HG02678 (cell line): ENCODE results near the gene ACAA1.
"Not testable (repeated sequence)": the region's sequence is repeated elsewhere in the genome, so short reads cannot be mapped to it uniquely, and the experiment has no call there.

ENCODE experiments used
- ATAC-seq: cut with Tn5 transposase; IDR thresholded peaks from one replicate; pipeline ENCODE4 v1.9.1; 2021; ENCODE audit warnings: mild to moderate bottlenecking, moderate library complexity; ENCODE audit not compliant: unreplicated experiment

Gene ACAA1

DNA sequence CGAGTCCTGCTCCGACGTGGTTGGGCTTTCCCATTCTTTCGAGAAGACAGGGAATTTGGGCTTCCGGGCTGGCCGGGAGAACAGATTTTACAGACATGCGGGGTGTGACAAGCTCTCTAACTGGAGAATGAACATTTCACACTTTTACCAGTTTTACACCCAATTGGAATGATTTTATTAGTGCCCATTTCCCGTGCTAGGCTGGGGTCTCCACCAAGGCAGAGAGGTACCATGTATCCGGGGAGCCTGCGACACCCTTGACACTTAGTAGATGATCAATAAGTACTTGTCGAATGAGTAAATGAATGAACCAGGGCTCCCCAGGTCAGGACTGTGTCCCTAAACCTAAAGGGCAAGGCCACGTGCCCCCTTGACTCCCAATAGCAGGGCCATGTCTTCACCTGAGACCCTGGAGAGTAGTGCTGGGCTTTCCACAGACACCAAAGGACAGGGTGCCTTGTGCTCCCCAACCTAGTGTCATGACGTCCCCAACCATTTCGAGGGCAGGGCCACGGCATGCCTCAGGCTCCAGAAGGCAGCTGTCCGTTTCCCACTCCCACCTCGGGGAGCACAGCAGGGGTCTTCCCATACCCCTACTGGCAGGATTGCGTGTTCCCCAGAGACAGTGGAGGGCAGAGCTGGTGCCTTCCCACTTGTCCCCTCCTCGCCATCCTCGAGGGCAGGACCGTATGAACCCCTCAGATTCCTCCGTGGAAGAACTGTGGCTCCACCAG lies 855 bp upstream of the ACAA1 start:
- no peak for ATAC-seq

DNA sequence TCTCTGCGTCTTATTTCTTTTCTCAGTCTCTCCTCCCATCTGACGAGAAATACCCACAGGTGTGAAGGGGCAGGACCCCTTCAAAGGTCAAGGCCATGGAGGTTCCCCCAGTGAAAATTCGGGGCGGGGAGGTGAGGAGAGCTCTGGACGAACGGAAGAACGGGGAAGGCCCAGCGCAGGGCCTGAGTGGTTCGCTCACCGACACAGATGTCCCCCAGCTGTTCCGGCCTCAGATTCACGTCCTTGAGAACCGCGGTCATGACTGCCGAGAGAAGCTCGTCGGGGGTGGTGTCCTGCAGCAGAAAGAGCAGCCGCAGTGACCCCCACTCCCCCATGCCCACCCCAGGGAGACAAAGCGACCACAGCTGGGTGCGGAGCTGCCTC lies 542 bp downstream of the ACAA1 start:
- ATAC-seq: no peak

DNA sequence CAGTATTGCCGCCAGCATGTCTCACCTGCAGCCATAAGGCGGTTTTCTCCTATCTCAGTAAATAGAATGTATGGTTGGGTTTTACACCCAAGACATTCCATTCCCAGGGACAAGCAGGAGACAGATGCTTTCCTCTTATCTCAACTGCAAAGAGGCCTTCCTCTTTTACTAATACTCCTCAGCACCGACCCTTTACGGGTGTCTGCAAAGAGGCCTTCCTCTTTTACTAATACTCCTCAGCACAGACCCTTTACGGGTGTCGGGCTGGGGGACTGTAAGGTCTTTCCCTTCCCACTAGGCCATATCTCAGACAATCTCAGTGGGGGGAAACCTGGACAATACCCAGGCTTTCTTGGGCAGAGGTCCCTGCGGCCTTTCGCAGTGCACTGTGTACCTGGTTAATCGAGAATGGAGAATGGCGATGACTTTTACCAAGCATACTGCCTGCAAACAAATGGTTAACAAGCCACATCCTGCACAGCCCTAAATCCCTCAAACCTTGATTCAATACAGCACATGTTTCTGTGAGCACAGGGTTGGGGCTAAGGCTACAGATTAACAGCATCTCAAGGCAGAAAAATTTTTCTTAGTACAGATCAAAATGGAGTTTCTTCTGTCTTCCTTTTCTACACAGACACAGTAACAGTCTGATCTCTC lies 1.2 kb downstream of the ACAA1 start:
- ATAC-seq: not testable (repeated sequence)

DNA sequence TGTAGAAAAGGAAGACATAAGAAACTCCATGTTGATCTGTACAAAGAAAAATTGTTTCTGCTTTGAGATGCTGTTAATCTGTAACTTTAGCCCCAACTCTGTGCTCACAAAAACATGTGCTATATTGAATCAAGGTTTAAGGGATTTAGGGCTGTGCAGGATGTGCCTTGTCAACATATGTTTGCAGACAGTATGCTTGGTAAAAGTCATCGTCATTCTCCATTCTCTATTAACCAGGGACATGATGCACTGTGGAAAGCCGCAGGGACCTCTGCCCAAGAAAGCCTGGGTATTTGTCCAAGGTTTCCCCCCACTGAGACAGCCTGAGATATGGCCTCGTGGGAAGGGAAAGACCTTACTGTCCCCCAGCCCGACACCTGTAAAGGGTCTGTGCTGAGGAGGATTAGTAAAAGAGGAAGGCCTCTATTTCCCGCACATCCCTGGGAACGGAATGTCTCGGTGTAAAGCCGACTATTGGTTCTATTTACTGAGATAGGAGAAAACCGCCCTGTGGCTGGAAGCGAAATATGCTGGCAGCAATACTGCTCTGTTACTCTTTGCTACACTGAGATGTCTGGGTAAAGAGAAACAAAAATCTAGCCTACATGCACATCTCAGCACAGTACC lies 2.3 kb downstream of the ACAA1 start:
- ATAC-seq: not testable (repeated sequence)

DNA sequence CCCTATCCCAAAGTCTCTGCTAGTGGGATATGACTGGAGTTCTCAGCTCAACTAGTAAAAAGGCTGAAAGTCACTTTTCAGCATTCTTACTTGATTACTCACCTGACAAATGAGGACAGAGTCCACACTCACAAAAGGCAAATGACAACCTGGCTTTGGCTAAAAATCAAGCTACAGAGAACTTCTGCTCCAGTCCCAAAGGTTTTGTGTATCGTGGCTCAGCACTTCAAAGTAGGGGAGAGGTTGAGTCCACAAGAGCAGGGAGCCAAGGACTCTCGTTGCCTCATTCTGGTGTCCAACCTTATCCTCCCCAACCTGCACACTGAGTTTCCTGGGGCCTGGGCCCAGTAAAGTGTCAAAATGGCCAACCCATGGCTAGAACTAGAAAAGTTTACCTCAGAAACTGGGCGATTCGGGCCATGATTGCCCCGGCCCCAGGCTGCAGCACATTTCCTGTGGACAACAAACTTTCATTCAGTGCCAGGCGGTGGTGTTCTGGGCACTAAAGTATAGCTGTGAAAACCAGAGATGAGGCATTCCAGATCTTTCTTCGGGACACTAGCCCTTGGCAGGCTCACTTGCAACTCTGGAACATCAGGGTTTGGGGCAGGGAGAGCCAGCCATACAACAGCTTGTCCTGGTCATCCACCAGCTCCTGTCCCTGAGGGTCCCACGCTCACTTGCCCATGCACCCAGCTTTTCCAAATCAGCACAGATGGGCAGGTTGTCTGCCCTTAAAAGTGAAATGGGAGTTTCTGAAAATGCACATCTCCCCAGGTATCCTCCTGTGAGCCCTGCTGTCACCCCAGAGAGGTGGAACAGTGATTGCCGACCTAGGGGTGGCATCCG lies 3.1 kb downstream of the ACAA1 start:
- no peak for ATAC-seq

DNA sequence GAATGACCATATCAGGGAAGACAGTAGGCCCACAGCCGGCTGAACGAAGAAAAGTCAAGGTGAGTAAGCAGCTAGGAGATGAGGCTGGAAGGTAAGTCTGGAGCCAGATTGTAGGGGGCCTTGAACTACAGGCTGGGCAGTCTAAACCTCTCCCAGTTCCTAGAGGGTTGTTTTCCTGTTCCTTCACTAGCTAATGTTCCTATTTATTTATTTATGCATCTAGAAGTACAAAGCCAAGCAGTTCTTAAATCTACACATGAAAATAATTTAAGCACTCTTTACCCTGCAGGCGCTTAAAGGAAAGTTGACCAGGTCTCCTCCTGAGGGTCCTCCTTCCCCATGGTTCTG lies 3.7 kb downstream of the ACAA1 start:
- ATAC-seq: no peak

DNA sequence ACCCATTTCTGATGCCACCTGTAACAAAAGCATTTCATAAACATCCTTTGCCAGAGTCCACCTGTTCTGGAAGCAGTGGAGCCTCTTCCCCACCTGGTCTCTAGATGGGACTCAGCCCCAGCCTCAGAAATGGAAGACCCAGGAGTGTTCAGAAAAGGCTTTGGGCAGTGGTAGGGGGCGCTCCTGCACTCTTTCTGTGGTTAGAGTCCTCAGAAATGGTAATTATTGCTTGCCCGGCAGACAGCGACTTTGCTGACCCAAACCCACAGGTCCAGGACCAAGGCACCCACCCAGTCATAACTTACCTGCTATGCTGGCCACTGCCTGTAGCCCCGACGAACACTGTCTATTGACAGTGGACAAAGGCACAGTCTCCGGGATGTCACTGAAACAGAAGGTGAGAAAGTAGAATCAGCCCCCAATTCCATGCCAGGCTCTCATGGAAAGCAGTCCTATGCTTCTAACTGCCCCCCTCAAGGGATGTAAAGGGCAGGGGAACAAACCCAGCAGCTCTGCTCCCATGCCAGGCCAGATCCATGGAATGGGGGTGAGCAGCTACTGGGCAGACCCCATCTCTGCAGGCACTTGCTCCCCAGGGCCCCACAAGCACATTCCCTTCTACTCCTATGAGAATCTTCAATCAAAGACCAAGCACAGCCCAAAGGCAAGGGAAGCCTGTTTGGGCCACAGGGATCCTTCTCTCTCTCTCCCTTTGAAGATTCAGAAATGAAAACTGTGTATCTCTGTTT lies 5.1 kb downstream of the ACAA1 start:
- ATAC-seq: no peak

DNA sequence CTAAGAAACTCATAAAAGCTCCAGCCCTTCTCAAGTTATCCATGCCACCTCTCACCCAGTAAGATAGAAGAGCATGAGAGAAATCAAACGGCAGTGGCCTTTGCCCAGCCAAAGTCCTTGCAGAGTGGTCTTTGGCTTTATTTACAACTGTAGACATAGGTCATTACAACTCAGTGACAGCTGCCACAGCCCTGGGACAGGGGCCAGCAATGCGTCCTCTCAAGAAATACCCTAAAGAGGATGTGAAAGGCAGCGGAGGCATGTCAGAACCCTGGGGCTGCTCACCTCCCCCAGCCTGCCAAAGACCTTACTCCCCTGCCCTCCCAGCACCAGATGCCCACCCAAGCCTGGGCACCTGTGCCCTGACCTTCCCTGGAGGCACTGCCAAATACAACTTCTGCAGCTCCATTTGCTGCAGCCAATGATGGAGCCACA lies 6.3 kb downstream of the ACAA1 start:
- ATAC-seq: no peak

DNA sequence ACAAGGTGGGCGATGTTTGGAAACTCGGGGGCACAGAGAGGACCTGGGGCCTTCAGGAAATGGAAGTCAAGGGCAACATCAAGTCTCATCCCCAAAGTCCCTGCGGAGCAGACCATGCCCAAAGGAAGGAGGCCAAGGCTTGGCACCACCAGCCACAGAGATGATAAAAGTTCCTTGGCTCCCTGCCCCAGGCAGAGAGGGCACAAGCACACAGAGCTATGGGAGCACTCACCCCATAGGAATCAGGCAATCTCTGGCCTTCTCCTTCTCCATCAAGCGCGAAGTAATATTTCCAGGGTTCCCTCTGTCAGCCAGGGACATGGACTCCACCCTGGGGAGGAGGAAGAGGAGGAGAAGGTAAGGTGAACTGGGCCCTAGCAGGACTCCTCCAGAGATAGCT lies 7.9 kb downstream of the ACAA1 start:
- ATAC-seq: no peak

DNA sequence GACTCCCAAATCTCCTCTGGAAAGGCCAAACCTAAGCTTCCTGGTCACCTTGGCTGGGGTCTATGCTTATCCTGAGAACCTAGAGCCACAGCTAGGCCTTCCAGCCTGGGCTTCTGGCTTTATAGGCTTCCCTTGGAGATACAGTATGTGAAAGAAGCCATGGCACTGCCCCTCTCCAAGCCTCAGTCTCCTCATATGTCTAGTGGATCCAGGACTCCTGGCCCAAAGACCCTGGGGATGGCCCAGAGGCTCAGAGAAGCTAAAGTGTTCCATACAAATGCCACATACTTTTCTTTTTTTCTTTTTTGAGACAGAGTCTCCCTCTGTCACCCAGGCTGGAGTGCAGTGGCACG lies 8.6 kb downstream of the ACAA1 start:
- ATAC-seq: no peak

DNA sequence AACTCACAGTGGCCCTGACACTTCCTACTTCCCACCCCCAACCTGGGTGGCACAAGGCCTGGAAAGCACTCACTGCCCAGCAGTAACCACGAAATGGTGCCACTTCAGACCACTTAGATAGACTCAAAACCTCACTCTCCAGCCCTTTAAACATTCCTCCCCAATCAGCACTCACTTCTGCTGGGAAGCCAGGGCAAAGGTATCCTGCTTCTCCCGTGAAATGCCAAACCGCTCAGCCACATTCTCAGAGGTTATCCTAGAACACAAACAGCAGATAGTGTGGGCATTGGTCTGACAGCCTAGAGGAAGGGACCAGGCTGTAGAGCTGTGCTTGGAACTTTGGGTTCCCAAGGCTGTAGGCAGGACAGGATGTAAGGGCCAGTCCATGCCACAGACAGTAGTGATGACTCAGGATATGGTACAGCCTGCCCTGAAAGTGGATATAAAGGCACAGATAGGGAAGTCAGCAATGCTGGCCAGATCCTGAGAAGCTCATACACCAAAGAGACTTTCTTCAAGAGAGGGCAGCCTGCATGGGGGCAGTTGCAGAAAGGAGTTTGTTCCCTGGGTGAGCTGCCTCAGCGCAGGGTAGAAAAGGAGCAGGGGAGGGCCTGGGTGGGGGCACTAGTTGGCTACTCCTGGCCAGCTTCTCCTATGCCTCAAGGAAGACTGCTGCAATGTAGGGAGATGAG lies 9.2 kb downstream of the ACAA1 start:
- ATAC-seq: no peak

DNA sequence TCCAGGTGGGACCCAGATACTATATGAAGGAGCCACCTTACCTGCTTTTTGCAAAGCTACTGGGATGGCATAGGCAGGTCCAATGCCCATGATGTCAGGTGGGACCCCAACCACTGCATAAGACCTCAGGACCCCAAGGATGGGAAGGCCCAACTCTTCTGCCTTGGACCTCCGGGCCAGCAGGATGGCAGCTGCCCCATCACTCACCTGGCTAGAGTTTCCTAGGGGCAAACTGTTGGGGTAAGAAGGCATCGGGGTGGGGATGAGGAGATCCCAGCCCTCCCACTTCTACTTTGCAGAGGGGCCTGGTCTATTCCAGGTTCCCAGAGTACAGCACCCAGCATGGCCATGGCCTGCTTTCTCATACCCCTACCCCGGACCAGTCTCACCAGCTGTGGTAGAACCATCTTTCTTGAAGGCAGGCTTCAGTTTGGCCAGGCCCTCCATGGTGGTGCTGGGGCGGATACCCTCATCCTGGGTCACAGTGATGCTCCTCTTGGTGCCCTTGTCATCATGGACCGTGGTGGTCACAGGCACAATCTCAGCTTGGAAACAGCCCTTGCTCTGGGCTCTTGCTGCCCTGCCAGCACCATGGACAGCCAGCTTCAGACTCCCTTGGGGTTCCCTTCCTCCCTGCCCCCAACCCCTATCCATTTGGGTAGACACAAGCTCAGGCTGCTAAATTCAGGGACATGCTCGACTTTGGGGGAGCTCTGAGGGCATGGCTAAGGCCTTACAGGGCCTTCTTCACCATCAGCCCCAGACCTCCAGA lies 10.6 kb downstream of the ACAA1 start:
- ATAC-seq: no peak

DNA sequence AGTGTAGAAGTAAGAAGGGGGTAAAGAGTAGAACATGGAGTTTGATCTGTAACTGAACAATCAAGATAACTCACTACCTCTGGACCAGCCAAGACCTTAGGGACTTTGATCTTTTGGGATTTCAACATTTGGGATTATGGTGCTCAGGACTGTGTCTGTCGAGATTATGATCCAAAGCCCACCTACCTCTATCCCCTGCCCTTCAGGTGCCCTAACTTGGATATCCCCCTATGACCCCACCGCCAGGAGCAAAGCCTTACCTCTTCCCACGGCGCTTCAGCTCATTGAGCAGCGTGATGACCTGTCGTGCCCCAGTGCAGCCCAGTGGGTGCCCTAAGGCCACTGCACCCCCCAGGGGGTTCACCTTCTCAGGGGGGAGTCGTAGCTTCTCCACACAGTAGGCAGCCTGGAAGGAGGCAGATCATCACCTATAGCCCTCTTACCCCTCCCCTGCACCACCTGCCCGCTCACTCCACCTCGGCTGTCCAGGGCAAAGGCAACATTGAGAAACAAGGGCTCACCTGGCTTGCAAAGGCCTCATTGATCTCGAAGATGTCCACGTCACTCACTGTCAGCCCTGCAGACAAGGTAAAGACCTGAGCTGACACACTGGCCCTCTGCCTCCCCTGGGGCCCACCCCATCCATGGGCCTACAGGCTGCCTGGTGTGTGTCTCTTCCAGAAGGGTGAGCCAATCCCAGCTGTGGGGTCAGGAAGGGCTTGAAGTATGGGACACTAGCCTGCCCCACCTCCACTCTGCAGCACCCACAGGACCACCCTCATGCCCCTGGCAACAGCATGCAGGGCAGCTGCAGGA lies 11.4 kb downstream of the ACAA1 start:
- ATAC-seq: no peak

DNA sequence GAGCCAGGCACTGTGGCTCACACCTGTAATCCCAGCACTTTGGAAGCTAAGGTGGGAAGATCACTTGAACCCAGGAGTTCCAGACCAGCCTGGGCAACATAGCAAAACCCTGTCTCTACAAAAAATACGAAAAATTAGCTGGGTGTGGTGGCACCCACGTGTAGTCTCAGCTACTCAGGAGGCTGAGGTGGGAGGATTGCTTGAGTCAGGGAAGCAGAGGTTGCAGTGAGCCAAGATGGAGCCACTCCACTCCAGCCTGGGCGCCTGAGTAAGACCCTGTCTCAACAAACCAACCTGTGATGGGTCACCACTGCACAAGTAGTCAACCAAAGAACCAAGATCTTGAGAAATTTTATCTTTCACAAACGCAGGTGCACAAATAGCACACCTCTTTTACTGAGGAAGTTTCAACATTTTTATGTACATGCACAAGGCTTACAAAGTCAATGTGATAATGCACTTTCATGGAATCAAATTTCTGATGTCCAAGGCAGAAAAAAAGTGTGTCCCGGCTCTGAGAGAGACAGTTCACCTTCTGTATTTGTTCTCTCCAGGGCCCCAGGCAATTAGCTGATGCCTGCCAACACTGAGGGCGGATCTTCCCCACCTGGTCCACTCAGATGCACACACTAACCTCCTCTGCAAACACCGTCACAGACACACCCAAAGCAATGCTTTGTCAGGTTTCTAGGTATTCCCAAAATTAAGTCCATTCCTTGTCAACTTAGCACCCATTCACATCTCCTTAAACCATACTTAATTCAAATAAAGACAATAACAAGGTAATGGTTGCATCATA lies 12.4 kb downstream of the ACAA1 start:
- ATAC-seq: no peak

DNA sequence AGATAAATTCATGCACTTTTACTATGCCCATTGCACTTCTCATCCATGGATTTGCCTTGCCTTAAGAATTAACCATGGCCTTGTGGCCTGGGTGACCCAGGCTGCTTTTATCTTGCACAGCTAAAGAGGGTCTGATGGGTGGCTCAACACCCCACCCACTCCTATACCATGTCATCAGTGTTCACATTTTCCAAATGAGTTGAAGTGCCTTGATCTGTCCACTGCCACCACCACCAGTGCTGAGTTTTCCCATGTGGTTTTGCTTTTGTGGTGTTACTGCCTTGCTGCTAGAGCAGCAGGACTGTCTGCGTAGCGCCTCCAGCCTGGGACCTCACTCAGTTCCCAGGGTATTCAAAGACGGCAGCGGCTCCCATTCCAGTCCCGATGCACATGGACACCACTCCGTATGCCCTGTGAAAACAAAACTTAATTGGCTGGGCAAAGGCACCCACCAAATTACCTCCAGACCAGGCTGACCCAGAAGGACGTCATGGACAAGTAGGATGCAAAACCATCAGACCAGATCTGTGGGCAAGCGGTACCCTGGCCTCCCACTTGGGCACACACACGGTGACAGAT lies 14.1 kb downstream of the ACAA1 start:
- no peak for ATAC-seq

DNA sequence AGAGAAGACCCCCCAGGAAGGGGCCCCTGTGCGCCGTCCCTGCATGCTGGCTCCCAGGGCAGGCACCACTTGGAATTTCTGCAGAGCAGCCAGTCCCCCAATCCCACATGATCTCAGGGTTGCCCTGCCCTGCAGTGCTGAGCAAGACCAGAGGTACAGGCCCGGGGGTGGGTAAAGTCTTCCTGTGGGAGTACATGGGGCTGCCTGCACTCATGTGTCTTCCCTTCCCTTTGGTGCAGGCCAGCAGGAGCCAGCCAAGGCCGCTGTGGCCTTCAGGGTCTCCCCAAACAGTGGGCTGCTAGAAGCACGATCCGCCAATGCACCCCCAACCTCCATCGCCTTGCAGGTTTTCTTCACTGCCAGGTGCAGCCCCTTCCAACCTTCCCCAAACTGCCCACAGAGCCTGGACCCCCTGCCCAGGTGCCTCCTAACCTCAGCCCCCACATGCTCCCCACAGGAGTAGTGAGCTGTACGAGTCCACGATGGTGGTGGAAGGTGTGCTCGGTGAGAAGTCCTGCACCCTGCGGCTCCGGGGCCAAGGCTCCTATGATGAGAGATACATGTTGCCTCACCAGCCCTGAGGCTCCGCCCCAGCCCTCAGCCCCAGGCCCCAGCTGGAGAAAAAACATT lies 15.0 kb downstream of the ACAA1 start:
- ATAC-seq: no peak

DNA sequence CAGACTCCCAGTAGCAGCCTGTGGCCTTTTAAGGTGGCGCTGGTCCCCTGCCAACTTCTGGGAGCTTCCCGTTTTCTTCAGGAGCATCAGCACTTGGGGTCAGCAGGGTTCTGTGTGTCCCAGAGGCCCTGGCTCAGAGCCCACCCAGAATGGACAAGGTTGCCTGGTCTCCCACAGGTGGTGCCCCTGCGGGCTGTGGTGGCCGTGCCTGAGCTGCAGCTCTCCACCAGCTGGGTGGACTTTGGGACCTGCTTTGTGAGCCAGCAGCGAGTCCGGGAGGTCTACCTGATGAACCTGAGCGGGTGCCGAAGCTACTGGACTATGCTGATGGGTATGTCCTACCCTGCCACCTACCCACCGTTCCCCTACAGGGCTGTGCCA lies 15.5 kb downstream of the ACAA1 start:
- no peak for ATAC-seq
